HepG2 (cell line): ENCODE data around the gene STPG4. TPM values are rescaled to one million over a fixed set of nuclear protein-coding genes. Genes with fewer than 3 reads are reported as not detected.

Experiments
- ATAC-seq: fragments of 200-7000 bp; cut with Tn5 transposase; 3 replicates; pipeline ENCODE4 v1.9.1; 2020; ENCODE audit warnings: mild to moderate bottlenecking, moderate library complexity
- BruUV-seq: library from RNA; stranded (reverse); fragments of 400-500 nt; replicated peaks from 2 replicates; lab custom pipeline; 2021; lab: Mats Ljungman, UMichigan
- CTCF ChIA-PET: fragments of 300-600 bp; formaldehyde crosslinking; extraction: SDS; loops from one replicate; lab custom pipeline; 2021; ENCODE audit warnings: low total read pairs, inconsistent platforms, low intra/inter-chr PET ratio; lab: Yijun Ruan, JAX
- POLR2A ChIA-PET: fragments of 350-600 bp; sonication (Branson Sonifier 250); formaldehyde crosslinking; loops from one replicate; lab custom pipeline; 2020; ENCODE audit warnings: antibody characterized with exemption, inconsistent platforms; lab: Yijun Ruan, JAX
- DNase-seq: peaks from one replicate; pipeline ENCODE4 v3.0.0-alpha.2; 2015; ENCODE audit warnings: low spot score
- FAIRE-seq: peaks from 3 replicates; lab custom pipeline; 2011; peaks lifted over from hg19 to GRCh38; lab: Jason Lieb, UNC
- H2AFZ ChIP-seq: one replicate; pipeline ENCODE4 v1.6.1; 2011; ENCODE audit warnings: low read length, inconsistent platforms
- H3K27ac ChIP-seq: fragments of 300-600 bp; 3 replicates; pipeline ENCODE4 v1.8.0; 2011; ENCODE audit warnings: mixed run types, mild to moderate bottlenecking, mixed read lengths, low read length, inconsistent platforms; ENCODE audit not compliant: insufficient read depth; ENCODE audit errors: extremely low read length
- H3K27me3 ChIP-seq, 2 experiments: fragments of 200-600 bp in 1 of 2; 2 replicates in 1 of 2; 3 replicates in 1 of 2; pipeline versions ENCODE4 v1.6.0 to v1.8.0; 2011; ENCODE audit warnings: low read length in 2 of 2, mild to moderate bottlenecking in 2 of 2, moderate library complexity in 2 of 2, inconsistent platforms in 1 of 2; ENCODE audit not compliant: insufficient read depth in 2 of 2, control insufficient read depth in 1 of 2
- H3K36me3 ChIP-seq, 2 experiments: fragments of 200-600 bp in 1 of 2; replicated peaks in 1 of 2; 2 replicates in 1 of 2; 3 replicates in 1 of 2; pipeline versions ENCODE4 v1.5.1 to v1.8.0; 2011; ENCODE audit warnings: low read length in 2 of 2, inconsistent platforms in 1 of 2; ENCODE audit not compliant: insufficient read depth in 2 of 2, control insufficient read depth in 1 of 2
- H3K4me1 ChIP-seq: 2 replicates; pipeline ENCODE4 v1.5.1; 2012; ENCODE audit warnings: low read length, inconsistent platforms; ENCODE audit not compliant: insufficient read depth
- H3K4me2 ChIP-seq: 2 replicates; pipeline ENCODE4 v1.6.0; 2011; ENCODE audit warnings: low read depth, low read length, inconsistent platforms
- H3K4me3 ChIP-seq, 3 experiments: fragments of 200-600 bp in 1 of 3; sonication (generic), shearing (Covaris generic) in 1 of 3; replicated peaks in 1 of 3; 2 replicates each; pipeline ENCODE4 v1.5.1; 2011 to 2016; ENCODE audit warnings: low read length in 3 of 3, inconsistent platforms in 2 of 3, low read depth in 2 of 3, mild to moderate bottlenecking in 2 of 3, control low read depth in 1 of 3, mixed read lengths in 1 of 3; ENCODE audit not compliant: insufficient read depth in 1 of 3
- H3K79me2 ChIP-seq: one replicate; pipeline ENCODE4 v1.6.1; 2011; ENCODE audit warnings: low read length, inconsistent platforms; ENCODE audit not compliant: insufficient read depth
- H3K9ac ChIP-seq: 2 replicates; pipeline ENCODE4 v1.6.0; 2011; ENCODE audit warnings: mild to moderate bottlenecking, low read depth, low read length, inconsistent platforms; ENCODE audit not compliant: insufficient read depth
- H3K9me3 ChIP-seq: 2 replicates; pipeline ENCODE4 v1.5.1; 2012; ENCODE audit warnings: mild to moderate bottlenecking, low read length
- H4K20me1 ChIP-seq: 2 replicates; pipeline ENCODE4 v1.6.0; 2011; ENCODE audit warnings: inconsistent platforms, mild to moderate bottlenecking, low read length, moderate library complexity; ENCODE audit not compliant: insufficient read depth
- FOXP4 ChIP-seq: sonication (generic); formaldehyde crosslinking; IDR thresholded peaks from 2 replicates; pipeline ENCODE4 v1.4.0; 2020; ENCODE audit warnings: missing genetic modification reagents
- ZFY ChIP-seq: sonication (generic); formaldehyde crosslinking; IDR thresholded peaks from 2 replicates; pipeline ENCODE4 v1.4.0; 2020; ENCODE audit warnings: missing genetic modification reagents
- ZNF17 ChIP-seq: sonication (generic); formaldehyde crosslinking; IDR thresholded peaks from 2 replicates; pipeline ENCODE4 v1.5.0; 2020; ENCODE audit warnings: mild to moderate bottlenecking, missing genetic modification reagents
- ZNF362 ChIP-seq: sonication (generic); formaldehyde crosslinking; IDR thresholded peaks from 2 replicates; pipeline ENCODE4 v1.4.0; 2020; ENCODE audit warnings: missing genetic modification reagents, mild to moderate bottlenecking, borderline replicate concordance
- ZSCAN5A ChIP-seq: sonication (generic); formaldehyde crosslinking; IDR thresholded peaks from 2 replicates; pipeline ENCODE4 v1.8.0; 2022; ENCODE audit warnings: mild to moderate bottlenecking, missing genetic modification reagents, borderline replicate concordance
- WGBS: methylation state at CpG from one replicate; pipeline ENCODE4 v1.1.6; 2017; ENCODE audit warnings: low lambda C conversion rate; 5-methylcytosine and 5-hydroxymethylcytosine counted together
- in situ Hi-C: cut with HindIII; loops from 2 replicates; pipeline ENCODE4 v1.10.0; 2017; ENCODE audit warnings: low pct_unique_long_range_greater_than_20kb; ENCODE audit not compliant: extremely low pct_ligation_motif_present
- intact Hi-C: fragments of 100-400 bp; cut with micrococcal nuclease; formaldehyde crosslinking; loops from one replicate; pipeline ENCODE4 v1.10.0; 2022; ENCODE audit not compliant: unreplicated experiment
- polyA plus RNA-seq, 8 experiments: library from polyadenylated mRNA; depleted of rRNA in 3 of 8; stranded (reverse) in 7 of 8; unstranded in 1 of 8; fragments of >200 nt; fragmentation: Illumina TruSeq in 4 of 8; extraction: Trizol in 4 of 8; gene quantifications; 2 replicates each; pipeline versions ENCODE4 v1.2.1 to v1.2.3, GENCODE V29; 2011 to 2016; ENCODE audit warnings: low read depth in 4 of 8, missing spikeins in 1 of 8, mixed read lengths in 1 of 8; ENCODE audit not compliant: insufficient read depth in 1 of 8
- total RNA-seq, 5 experiments: library from RNA; depleted of rRNA; stranded (reverse); fragments of >200 nt; fragmentation: Illumina TruSeq; extraction: Trizol; gene quantifications; 2 replicates each; pipeline ENCODE4 v1.2.3, GENCODE V29; 2016; ENCODE audit warnings: low read depth in 1 of 5
- TF ChIP-seq, protein P1 (sequence below): sonication (generic); formaldehyde crosslinking; IDR thresholded peaks from 2 replicates; pipeline ENCODE4 v1.4.0; 2020; ENCODE audit warnings: missing genetic modification reagents

STPG4 gene
- total and polyA plus RNA-seq, 2 of the 13 experiments (the other 11 are each of a cell fraction or from before 2014, with no cell fraction given) = 0.11 to 0.15 TPM

DNA sequence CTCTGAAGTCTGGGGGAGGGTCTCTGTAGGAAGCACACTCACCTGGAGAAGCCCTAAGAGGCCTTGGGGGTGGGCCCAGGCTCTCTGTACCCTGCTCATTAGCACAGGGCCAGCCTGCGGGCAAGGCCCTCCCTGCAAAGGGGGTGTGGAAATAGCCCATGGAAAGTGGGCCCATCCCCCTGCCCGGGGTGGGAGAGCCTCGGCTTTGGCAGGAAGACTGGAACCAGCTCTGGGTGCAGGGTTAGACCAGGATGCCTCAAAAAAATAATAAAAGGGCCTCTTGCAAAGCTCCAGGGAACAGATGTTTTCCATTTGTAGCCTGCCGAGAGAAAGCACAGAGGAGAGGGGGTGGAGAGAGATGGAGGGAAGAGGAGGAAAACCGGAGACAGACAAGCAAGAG, 98.7 kb downstream of the STPG4 start (continued):
- TF ChIP-seq ZNF362 (CRISPR knock-in tag) (no peak), FOXP4 (CRISPR knock-in tag) (no peak), ZSCAN5A (CRISPR knock-in tag) (no peak)

DNA sequence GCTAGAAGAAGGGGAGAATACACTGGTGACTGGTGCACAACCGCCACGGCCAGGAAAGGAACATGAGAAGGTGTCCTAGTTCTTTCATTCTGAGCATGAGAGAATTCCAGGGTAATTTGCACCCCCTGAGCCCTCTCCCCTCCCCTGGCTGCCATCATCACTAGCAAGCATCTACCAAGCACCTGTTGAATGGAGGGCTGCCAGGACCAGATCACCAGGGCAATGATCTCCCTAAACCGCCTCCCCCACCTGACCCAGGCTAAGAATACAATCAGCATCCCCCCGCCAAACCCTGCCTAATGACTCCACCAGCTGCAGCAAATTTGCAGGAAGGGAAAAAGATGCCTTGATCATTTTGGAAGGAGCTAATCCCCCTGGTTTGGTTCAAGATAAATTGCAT, 100.2 kb downstream of the STPG4 start:
- in situ Hi-C loops (no loop called here), intact Hi-C loops (no loop called here)
- Histone ChIP-seq H3K27ac (no peak overlapping the region), H3K9ac (no peak overlapping the region), H4K20me1 (no peaks in the 10 kb centered on the region), H3K9me3 (no peaks in the 10 kb centered on the region), H3K27me3 (no peaks in the 10 kb centered on the region), H3K4me3 (no peak overlapping the region), H3K4me1 (peaks cover 37% of the 10 kb centered on the region), H2AFZ (no peak overlapping the region), H3K36me3 (peaks cover 2 to 30% of the 10 kb centered on the region in 2 experiments), H3K4me2 (no peak overlapping the region), H3K79me2 (no peaks in the 10 kb centered on the region)
- ChIA-PET CTCF (no interaction called here), POLR2A (no interaction called here)
- no peak for ATAC-seq
- 96% methylated on average over 4 of the region's 4 CpGs for WGBS
- no peak for DNase-seq
- BruUV-seq = no TSS peak
- no peak for FAIRE-seq
- TF ChIP-seq, protein P1, sequence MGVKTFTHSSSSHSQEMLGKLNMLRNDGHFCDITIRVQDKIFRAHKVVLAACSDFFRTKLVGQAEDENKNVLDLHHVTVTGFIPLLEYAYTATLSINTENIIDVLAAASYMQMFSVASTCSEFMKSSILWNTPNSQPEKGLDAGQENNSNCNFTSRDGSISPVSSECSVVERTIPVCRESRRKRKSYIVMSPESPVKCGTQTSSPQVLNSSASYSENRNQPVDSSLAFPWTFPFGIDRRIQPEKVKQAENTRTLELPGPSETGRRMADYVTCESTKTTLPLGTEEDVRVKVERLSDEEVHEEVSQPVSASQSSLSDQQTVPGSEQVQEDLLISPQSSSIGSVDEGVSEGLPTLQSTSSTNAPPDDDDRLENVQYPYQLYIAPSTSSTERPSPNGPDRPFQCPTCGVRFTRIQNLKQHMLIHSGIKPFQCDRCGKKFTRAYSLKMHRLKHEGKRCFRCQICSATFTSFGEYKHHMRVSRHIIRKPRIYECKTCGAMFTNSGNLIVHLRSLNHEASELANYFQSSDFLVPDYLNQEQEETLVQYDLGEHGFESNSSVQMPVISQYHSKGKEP = no peak
- TF ChIP-seq ZFY (CRISPR knock-in tag) (no peak), ZNF17 (CRISPR knock-in tag) (no peak)
